Uterus (tissue), 4 donors: ENCODE results near the gene GALNT12. TPM values are rescaled to one million over a fixed set of nuclear protein-coding genes. Genes with fewer than 3 reads are reported as not detected.

Experiments
- DNase-seq, 2 donors: peaks; one replicate each; pipeline ENCODE4 v3.0.0-alpha.2; 2019 to 2020
- H3K27ac ChIP-seq, 2 donors: fragments of 200-600 bp; sonication (generic); 1 replicate in 1 of 2; 2 replicates in 1 of 2; pipeline ENCODE4 v1.5.1; 2016 to 2018
- H3K27me3 ChIP-seq, 2 donors: fragments of 200-600 bp; sonication (generic); one replicate each; pipeline ENCODE4 v1.5.1; 2018 to 2019; ENCODE audit warnings: control low read depth in 1 of 2
- H3K36me3 ChIP-seq, 2 donors: fragments of 200-600 bp; sonication (generic); one replicate each; pipeline ENCODE4 v1.5.1; 2019; ENCODE audit warnings: control low read depth in 1 of 2
- H3K4me1 ChIP-seq, 2 donors: fragments of 200-600 bp; sonication (generic); one replicate each; pipeline ENCODE4 v1.5.1; 2018 to 2019; ENCODE audit warnings: control low read depth in 1 of 2
- H3K4me3 ChIP-seq, 2 donors: fragments of 200-600 bp; sonication (generic); 1 replicate in 1 of 2; 2 replicates in 1 of 2; pipeline ENCODE4 v1.5.1; 2018 to 2019; ENCODE audit warnings: mild to moderate bottlenecking in 1 of 2
- H3K9me3 ChIP-seq, 2 donors: fragments of 200-600 bp; sonication (generic); one replicate each; pipeline ENCODE4 v1.5.1; 2019; ENCODE audit warnings: control low read depth in 1 of 2
- CTCF ChIP-seq, 4 experiments: fragments of 200-600 bp in 2 of 4; fragments of 450-650 bp in 2 of 4; sonication (generic) in 2 of 4; IDR thresholded peaks; one replicate each; pipeline ENCODE4 v1.5.1; 2016 to 2019; ENCODE audit warnings: antibody characterized with exemption in 4 of 4, mild to moderate bottlenecking in 2 of 4, moderate library complexity in 1 of 4
- POLR2A ChIP-seq, 2 donors: fragments of 450-650 bp; IDR thresholded peaks; one replicate each; pipeline ENCODE4 v1.6.1; 2016; ENCODE audit warnings: antibody characterized with exemption in 2 of 2, mild to moderate bottlenecking in 1 of 2, moderate library complexity in 1 of 2
- intact Hi-C: fragments of 100-400 bp; cut with DNase I; formaldehyde crosslinking; loops from one replicate; pipeline ENCODE4 v1.15.1; 2023; ENCODE audit warnings: low total_unique reads
- total RNA-seq, 4 donors: library from RNA; depleted of rRNA in 3 of 4; stranded (reverse); fragments of >200 nt in 3 of 4; gene quantifications; one replicate each; pipeline versions ENCODE4 v1.1.0 to v1.2.4, GENCODE V29; 2014 to 2023
- donor health status: DM: yes; HTN: yes; CAD: no.

GALNT12 gene
- total RNA-seq, 4 donors from 2014 or later: 0.29 to 9.3 (median 2.5) TPM; not detected in 1

GRCh38 chr9:98798254-98798653, 9.2 kb upstream of the GALNT12 start:
- intact Hi-C loops: no loop called here
- no peak overlapping the region for H3K27ac ChIP-seq
- no peaks in the 10 kb centered on the region for H3K9me3 ChIP-seq
- H3K36me3 ChIP-seq: no peaks in the 10 kb centered on the region
- H3K4me1 ChIP-seq: peaks cover 0 to 5% of the 10 kb centered on the region in 2 donors
- TF ChIP-seq CTCF (IDR thresholded peaks at IDR 0.05) (no peak), POLR2A (IDR thresholded peaks at IDR 0.05) (no peak)
- no peak for DNase-seq
- H3K4me3 ChIP-seq: no peak overlapping the region
- H3K27me3 ChIP-seq: no peaks in the 10 kb centered on the region

GRCh38 chr9:98801561-98801960, 5.9 kb upstream of the GALNT12 start:
- intact Hi-C loops: no loop called here
- no peak overlapping the region for H3K27ac ChIP-seq
- no peak overlapping the region for H3K4me3 ChIP-seq

GRCh38 chr9:98801969-98802371, 5.5 kb upstream of the GALNT12 start:
- no peaks in the 10 kb centered on the region for H3K4me1 ChIP-seq
- no peaks in the 10 kb centered on the region for H3K27me3 ChIP-seq
- no peaks in the 10 kb centered on the region for H3K9me3 ChIP-seq
- H3K36me3 ChIP-seq: no peaks in the 10 kb centered on the region
- TF ChIP-seq CTCF (IDR thresholded peaks at IDR 0.05) (no peak), POLR2A (IDR thresholded peaks at IDR 0.05) (no peak)
- intact Hi-C loops: no loop called here
- H3K4me3 ChIP-seq: no peak overlapping the region
- no peak overlapping the region for H3K27ac ChIP-seq
- DNase-seq: no peak

More at GRCh38 chr9:98801561-98801960, 5.9 kb upstream of the GALNT12 start:
- Histone ChIP-seq H3K27me3 (no peaks in the 10 kb centered on the region), H3K4me1 (no peaks in the 10 kb centered on the region), H3K9me3 (no peaks in the 10 kb centered on the region), H3K36me3 (no peaks in the 10 kb centered on the region)
- TF ChIP-seq CTCF (IDR thresholded peaks at IDR 0.05) (no peak), POLR2A (IDR thresholded peaks at IDR 0.05) (no peak)
- no peak for DNase-seq

- no peaks in the 10 kb centered on the region for H3K36me3 ChIP-seq
- peaks cover 0 to 4% of the 10 kb centered on the region in 2 donors for H3K4me1 ChIP-seq
- H3K9me3 ChIP-seq: no peaks in the 10 kb centered on the region
- no peak for TF ChIP-seq POLR2A (IDR thresholded peaks at IDR 0.05)
- no peak for TF ChIP-seq CTCF (IDR thresholded peaks at IDR 0.05)
- H3K4me3 ChIP-seq: no peak overlapping the region
- DNase-seq: no peak
- intact Hi-C loops: no loop called here
- H3K27me3 ChIP-seq: no peaks in the 10 kb centered on the region
- no peak overlapping the region for H3K27ac ChIP-seq
These were observed 3.4 kb upstream of the GALNT12 start for GRCh38 chr9:98804083-98804482.

- Histone ChIP-seq H3K27ac (no peak overlapping the region), H3K27me3 (no peaks in the 10 kb centered on the region), H3K4me1 (peaks cover 0 to 4% of the 10 kb centered on the region in 2 donors), H3K36me3 (no peaks in the 10 kb centered on the region), H3K4me3 (no peak overlapping the region), H3K9me3 (no peaks in the 10 kb centered on the region)
- intact Hi-C loops: no loop called here
- TF ChIP-seq POLR2A (IDR thresholded peaks at IDR 0.05) (no peak), CTCF (IDR thresholded peaks at IDR 0.05) (no peak)
- DNase-seq: no peak
These were observed 1.8 kb upstream of the GALNT12 start for GRCh38 chr9:98805506-98806272.
